Measurements from ENCODE around the gene SET. TPM values are rescaled to one million over a fixed set of nuclear protein-coding genes. Genes with fewer than 3 reads are reported as not detected.

Gene SET
- total and polyA plus RNA-seq, 4 experiments from 2014 or later, result 132 to 264 (median 226) TPM

GRCh38 chr9:128718047-128718446 lies 29.0 kb downstream of the SET start:
- DNase-seq, result no peak
- Histone ChIP-seq H3K36me3 (ENCODE audit: insufficient read depth, low read length) (peaks cover 4% of the 10 kb centered on the region), H3K9me3 (ENCODE audit: control insufficient read depth in 1 of 2, low read length in 2 of 2) (no peaks in the 10 kb centered on the region), H3K4me3 (ENCODE audit: low read length in 2 of 2) (no peak overlapping the region), H3K4me1 (ENCODE audit: insufficient read depth, low read length) (peaks cover 5% of the 10 kb centered on the region), H3K27me3 (ENCODE audit: insufficient read depth, low read length) (no peaks in the 10 kb centered on the region), H3K27ac (ENCODE audit: low read depth, low read length) (no peak overlapping the region)
- POLR2A ChIA-PET (ENCODE audit: partially characterized antibody), result interaction anchor here (0.6 to 0.8 kb wide), 2 partner anchors 34 to 48 kb away, joined by 3 to 5 read pairs; no protein-coding TSS in a partner anchor
- CTCF ChIA-PET (ENCODE audit: partially characterized antibody), result interaction anchor here (1.1 kb wide), 1 partner anchor 64 kb away, joined by 3 read pairs; no protein-coding TSS in a partner anchor
- Mint-ChIP-seq H3K4me3 (no peak overlapping the region), H3K27ac (peak overlapping the region in 1 of 7 donors; percentile 18), H3K9me3 (peaks cover 0 to 6% (median 0%) of the 10 kb centered on the region in 8 donors), H3K36me3 (peaks cover 0 to 15% of the 10 kb centered on the region in 2 donors), H3K27me3 (no peaks in the 10 kb centered on the region), H3K4me1 (peaks cover 6 to 15% (median 8%) of the 10 kb centered on the region in 4 donors)
- intact Hi-C loops (cut with micrococcal nuclease), result no loop called here

DNA sequence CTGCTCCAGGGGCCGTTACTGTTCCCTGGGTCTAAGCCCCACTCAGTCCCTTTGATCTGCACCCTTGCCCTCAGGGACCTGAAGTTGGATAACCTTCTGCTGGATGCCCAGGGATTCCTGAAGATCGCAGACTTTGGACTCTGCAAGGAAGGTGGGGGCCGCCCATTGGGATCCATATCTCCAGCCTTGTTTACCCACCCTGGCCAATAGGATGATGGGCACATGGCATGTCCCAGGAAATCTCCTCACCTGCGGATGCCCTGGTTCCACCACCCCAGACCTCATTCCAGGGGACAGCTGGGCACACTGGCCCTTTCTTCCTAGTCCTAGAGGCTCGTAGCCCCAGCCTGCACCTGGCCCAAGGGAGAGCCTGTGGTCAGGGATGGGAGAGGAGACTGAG lies 29.5 kb downstream of the SET start:
- peaks cover 8 to 19% (median 12%) of the 10 kb centered on the region in 4 donors for H3K4me1 Mint-ChIP-seq
- Histone ChIP-seq H3K36me3 (ENCODE audit: insufficient read depth, low read length) (peaks cover 4% of the 10 kb centered on the region), H3K4me3 (ENCODE audit: low read length in 2 of 2) (no peak overlapping the region), H3K4me1 (ENCODE audit: insufficient read depth, low read length) (peaks cover 10% of the 10 kb centered on the region), H3K27ac (ENCODE audit: low read depth, low read length) (no peak overlapping the region), H3K9me3 (ENCODE audit: control insufficient read depth in 1 of 2, low read length in 2 of 2) (no peaks in the 10 kb centered on the region), H3K27me3 (ENCODE audit: insufficient read depth, low read length) (no peaks in the 10 kb centered on the region)
- H3K9me3 Mint-ChIP-seq, result peaks cover 0 to 6% (median 0%) of the 10 kb centered on the region in 8 donors
- CTCF ChIA-PET (ENCODE audit: partially characterized antibody), result interaction anchor here (1.1 kb wide), 1 partner anchor 64 kb away, joined by 3 read pairs; no protein-coding TSS in a partner anchor
- DNase-seq, result no peak
- intact Hi-C loops (cut with micrococcal nuclease), result no loop called here
- H3K27ac Mint-ChIP-seq, result no peak overlapping the region
- no peaks in the 10 kb centered on the region for H3K27me3 Mint-ChIP-seq
- POLR2A ChIA-PET (ENCODE audit: partially characterized antibody), result no interaction called here
- peaks cover 0 to 16% of the 10 kb centered on the region in 2 donors for H3K36me3 Mint-ChIP-seq
- H3K4me3 Mint-ChIP-seq, result no peak overlapping the region

- ChIA-PET POLR2A (ENCODE audit: partially characterized antibody) (interaction anchor here (0.5 kb wide), 1 partner anchor 82 kb away, joined by 3 read pairs; no protein-coding TSS in a partner anchor), CTCF (ENCODE audit: partially characterized antibody) (interaction anchor here (1.1 kb wide), 1 partner anchor 98 kb away, joined by 3 read pairs; the partner anchor contains the start of gene ENDOG)
- H3K4me3 ChIP-seq (ENCODE audit: low read length in 2 of 2), result no peak overlapping the region
- Mint-ChIP-seq H3K9me3 (peaks cover 0 to 8% (median 0%) of the 10 kb centered on the region in 8 donors), H3K4me1 (peaks cover 19 to 35% (median 22%) of the 10 kb centered on the region in 4 donors), H3K4me3 (no peak overlapping the region), H3K36me3 (peaks cover 0 to 17% of the 10 kb centered on the region in 2 donors), H3K27ac (no peak overlapping the region), H3K27me3 (no peaks in the 10 kb centered on the region)
- peaks cover 19% of the 10 kb centered on the region for H3K4me1 ChIP-seq (ENCODE audit: insufficient read depth, low read length)
- intact Hi-C loops (cut with micrococcal nuclease), result loop anchor here (10.0 kb wide), 1 partner anchor 95 kb away; the partner anchor contains the start of gene ENDOG
- peaks cover 4% of the 10 kb centered on the region for H3K36me3 ChIP-seq (ENCODE audit: insufficient read depth, low read length)
- H3K27ac ChIP-seq (ENCODE audit: low read depth, low read length), result no peak overlapping the region
- no peaks in the 10 kb centered on the region for H3K27me3 ChIP-seq (ENCODE audit: insufficient read depth, low read length)
- H3K9me3 ChIP-seq (ENCODE audit: control insufficient read depth in 1 of 2, low read length in 2 of 2), result no peaks in the 10 kb centered on the region
- DNase-seq, result no peak
Measured at GRCh38 chr9:128719919-128720605, 31.0 kb downstream of the SET start.

DNA sequence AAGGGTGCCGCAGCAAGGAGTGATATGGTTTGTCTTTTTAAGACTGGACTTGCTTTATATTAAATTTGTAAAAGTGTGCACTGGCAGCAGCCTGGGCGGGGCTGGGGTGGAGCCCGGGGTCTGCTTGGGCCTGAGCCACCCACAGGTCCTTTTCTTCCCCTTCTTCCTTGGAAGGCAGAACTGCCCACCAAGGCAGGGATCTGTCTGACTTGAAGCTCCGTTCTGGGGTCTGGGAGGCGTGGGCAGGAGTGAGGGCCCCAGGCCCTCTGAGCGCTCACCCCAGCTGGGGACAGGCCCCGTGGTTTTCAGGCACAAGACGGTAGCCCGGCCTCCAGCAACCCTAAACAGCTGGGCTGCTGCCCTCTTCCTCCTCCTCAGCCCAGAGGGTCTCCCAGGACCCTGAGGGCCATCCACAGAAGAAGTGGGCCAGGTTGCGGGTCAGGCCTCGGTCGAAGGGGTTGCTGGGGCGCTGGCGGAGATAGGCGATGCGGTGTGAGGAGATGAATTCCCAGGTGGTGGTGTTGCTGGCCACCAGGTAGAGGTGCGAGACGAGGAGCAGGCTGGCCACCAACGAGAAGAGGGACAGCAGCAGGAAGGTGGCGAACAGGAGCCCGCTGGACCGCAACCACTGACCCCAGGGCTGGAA lies 31.9 kb downstream of the SET start:
- peaks cover 4% of the 10 kb centered on the region for H3K36me3 ChIP-seq (ENCODE audit: insufficient read depth, low read length)
- no peak for DNase-seq
- peak overlapping the region in 1 of 8 donors; percentile 42 for H3K4me3 Mint-ChIP-seq
- H3K27me3 ChIP-seq (ENCODE audit: insufficient read depth, low read length), result no peaks in the 10 kb centered on the region
- H3K4me1 Mint-ChIP-seq, result peaks cover 23 to 42% (median 28%) of the 10 kb centered on the region in 4 donors
- peaks cover 28% of the 10 kb centered on the region for H3K4me1 ChIP-seq (ENCODE audit: insufficient read depth, low read length)
- H3K27ac Mint-ChIP-seq, result peak overlapping the region in 2 of 7 donors; percentile 41 to 75
- no peak overlapping the region for H3K27ac ChIP-seq (ENCODE audit: low read depth, low read length)
- H3K9me3 Mint-ChIP-seq, result peaks cover 0 to 8% (median 0%) of the 10 kb centered on the region in 8 donors
- CTCF ChIA-PET (ENCODE audit: partially characterized antibody), result no interaction called here
- peaks cover 0 to 17% of the 10 kb centered on the region in 2 donors for H3K36me3 Mint-ChIP-seq
- intact Hi-C loops (cut with micrococcal nuclease), result loop anchor here (10.0 kb wide), 1 partner anchor 94 kb away; the partner anchor contains the start of gene ENDOG
- no peaks in the 10 kb centered on the region for H3K27me3 Mint-ChIP-seq
- no peak overlapping the region for H3K4me3 ChIP-seq (ENCODE audit: low read length in 2 of 2)
- POLR2A ChIA-PET (ENCODE audit: partially characterized antibody), result interaction anchor here (0.6 kb wide), 1 partner anchor 65 kb away, joined by 3 read pairs; no protein-coding TSS in a partner anchor
- H3K9me3 ChIP-seq (ENCODE audit: control insufficient read depth in 1 of 2, low read length in 2 of 2), result no peaks in the 10 kb centered on the region

DNA sequence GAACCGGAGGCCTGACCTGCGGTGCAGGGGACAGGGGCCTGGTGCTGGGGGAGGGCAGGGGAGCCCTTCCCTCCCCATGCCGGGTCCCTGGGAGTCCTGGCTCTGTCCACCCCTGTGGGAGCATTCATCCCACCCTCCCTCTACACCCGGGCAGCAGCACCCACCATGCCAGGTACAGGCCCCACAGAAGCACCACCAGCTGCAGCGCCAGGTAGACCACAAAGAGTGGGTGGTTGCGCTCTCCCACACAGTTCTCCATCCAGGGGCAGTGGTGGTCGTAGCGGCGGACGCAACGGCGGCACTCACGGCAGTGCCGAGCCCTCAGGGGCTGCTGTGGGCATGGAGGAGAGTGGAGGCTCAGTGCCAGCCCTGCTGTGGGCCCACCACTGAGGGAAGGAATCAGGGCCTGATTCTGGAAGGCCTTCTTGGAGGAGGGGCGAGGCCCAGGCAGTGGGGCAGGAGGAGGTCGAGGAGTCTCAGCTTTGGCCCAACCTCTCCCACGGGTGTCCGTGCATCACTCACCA lies 32.5 kb downstream of the SET start:
- Histone ChIP-seq H3K27ac (ENCODE audit: low read depth, low read length) (no peak overlapping the region), H3K4me1 (ENCODE audit: insufficient read depth, low read length) (peaks cover 28% of the 10 kb centered on the region), H3K9me3 (ENCODE audit: control insufficient read depth in 1 of 2, low read length in 2 of 2) (no peaks in the 10 kb centered on the region), H3K4me3 (ENCODE audit: low read length in 2 of 2) (no peak overlapping the region), H3K36me3 (ENCODE audit: insufficient read depth, low read length) (peaks cover 4% of the 10 kb centered on the region), H3K27me3 (ENCODE audit: insufficient read depth, low read length) (no peaks in the 10 kb centered on the region)
- H3K36me3 Mint-ChIP-seq, result peaks cover 0 to 17% of the 10 kb centered on the region in 2 donors
- H3K4me1 Mint-ChIP-seq, result peaks cover 23 to 45% (median 29%) of the 10 kb centered on the region in 4 donors
- intact Hi-C loops (cut with micrococcal nuclease), result loop anchor here (10.0 kb wide), 1 partner anchor 93 kb away; the partner anchor contains the start of gene ENDOG
- peaks cover 0 to 8% (median 0%) of the 10 kb centered on the region in 8 donors for H3K9me3 Mint-ChIP-seq
- ChIA-PET CTCF (ENCODE audit: partially characterized antibody) (interaction anchor here (1.0 kb wide), 1 partner anchor 11 kb away, joined by 3 read pairs; no protein-coding TSS in a partner anchor), POLR2A (ENCODE audit: partially characterized antibody) (interaction anchor here (0.6 to 3.2 kb wide), 3 partner anchors 29 to 170 kb away, joined by 3 to 16 read pairs (median 3); partner anchors contain the start of gene SPTAN1)
- no peak for DNase-seq
- peak overlapping the region in 2 of 7 donors; percentile 58 to 89 for H3K27ac Mint-ChIP-seq
- H3K27me3 Mint-ChIP-seq, result no peaks in the 10 kb centered on the region
- H3K4me3 Mint-ChIP-seq, result peak overlapping the region in 1 of 8 donors; percentile 46

- Histone ChIP-seq H3K4me3 (ENCODE audit: low read length in 2 of 2) (no peak overlapping the region), H3K4me1 (ENCODE audit: insufficient read depth, low read length) (peaks cover 28% of the 10 kb centered on the region), H3K27ac (ENCODE audit: low read depth, low read length) (peak overlapping the region; percentile 70), H3K27me3 (ENCODE audit: insufficient read depth, low read length) (no peaks in the 10 kb centered on the region), H3K36me3 (ENCODE audit: insufficient read depth, low read length) (peaks cover 4% of the 10 kb centered on the region), H3K9me3 (ENCODE audit: control insufficient read depth in 1 of 2, low read length in 2 of 2) (no peaks in the 10 kb centered on the region)
- Mint-ChIP-seq H3K27me3 (no peaks in the 10 kb centered on the region), H3K27ac (peak overlapping the region; percentile 57 to 97 (median 95)), H3K9me3 (peaks cover 0 to 8% (median 0%) of the 10 kb centered on the region in 8 donors), H3K4me3 (peak overlapping the region; percentile 39 to 94 (median 91)), H3K4me1 (peaks cover 23 to 45% (median 32%) of the 10 kb centered on the region in 4 donors), H3K36me3 (peaks cover 0 to 17% of the 10 kb centered on the region in 2 donors)
- intact Hi-C loops (cut with micrococcal nuclease), result loop anchor here (10.0 kb wide), 1 partner anchor 92 kb away; the partner anchor contains the start of gene ENDOG
- no peak for DNase-seq
- ChIA-PET CTCF (ENCODE audit: partially characterized antibody) (interaction anchor here (1.0 kb wide), 1 partner anchor 10 kb away, joined by 3 read pairs; no protein-coding TSS in a partner anchor), POLR2A (ENCODE audit: partially characterized antibody) (interaction anchor here (1.5 to 3.7 kb wide), 5 partner anchors 34 to 171 kb away, joined by 4 to 37 read pairs (median 16); partner anchors contain the start of genes DYNC2I2, SET, SPTAN1 and ZER1)
Measured at GRCh38 chr9:128722380-128723351, 33.6 kb downstream of the SET start.

All from CD4-positive, alpha-beta memory T cell (primary cell).